Activated naive CD4-positive, alpha-beta T cell treated with anti-CD3 and anti-CD28 coated beads, Interleukin-2, amount 10 ng/mL, durations not matched to agents 5 hours and 36 hours (primary cell): ENCODE results near the gene FIGNL1. TPM values are rescaled to one million over a fixed set of nuclear protein-coding genes. Genes with fewer than 3 reads are reported as not detected.

Experiments
- total RNA-seq, 2 experiments: library from RNA; stranded (reverse); gene quantifications; one replicate each; pipeline ENCODE4 v1.2.3, GENCODE V29; 2021

FIGNL1 gene, protein sequence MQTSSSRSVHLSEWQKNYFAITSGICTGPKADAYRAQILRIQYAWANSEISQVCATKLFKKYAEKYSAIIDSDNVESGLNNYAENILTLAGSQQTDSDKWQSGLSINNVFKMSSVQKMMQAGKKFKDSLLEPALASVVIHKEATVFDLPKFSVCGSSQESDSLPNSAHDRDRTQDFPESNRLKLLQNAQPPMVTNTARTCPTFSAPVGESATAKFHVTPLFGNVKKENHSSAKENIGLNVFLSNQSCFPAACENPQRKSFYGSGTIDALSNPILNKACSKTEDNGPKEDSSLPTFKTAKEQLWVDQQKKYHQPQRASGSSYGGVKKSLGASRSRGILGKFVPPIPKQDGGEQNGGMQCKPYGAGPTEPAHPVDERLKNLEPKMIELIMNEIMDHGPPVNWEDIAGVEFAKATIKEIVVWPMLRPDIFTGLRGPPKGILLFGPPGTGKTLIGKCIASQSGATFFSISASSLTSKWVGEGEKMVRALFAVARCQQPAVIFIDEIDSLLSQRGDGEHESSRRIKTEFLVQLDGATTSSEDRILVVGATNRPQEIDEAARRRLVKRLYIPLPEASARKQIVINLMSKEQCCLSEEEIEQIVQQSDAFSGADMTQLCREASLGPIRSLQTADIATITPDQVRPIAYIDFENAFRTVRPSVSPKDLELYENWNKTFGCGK
- total RNA-seq: 10 to 100 TPM; 27.2 to 29.8 TPM

GRCh38 chr7:50449881-50450589 is at the start of gene FIGNL1:
TSS of gene FIGNL1 (minus strand) at chr7:50450350. CDS start at chr7:50447287, 3,063 bp downstream.

Other genes with a start within 250 kb of the FIGNL1 start
- gene IKZF1, start 145.6 kb downstream of the FIGNL1 start, total RNA-seq: 100 to 1,000 TPM; 348 to 372 TPM
- not detected for gene DDC, start 115.1 kb upstream of the FIGNL1 start, total RNA-seq